UCSD-AML1 (cell line): ENCODE measurements around the gene C2CD4B.

ENCODE experiments used
- DNase-seq: peaks from one replicate; lab custom pipeline; 2025; ENCODE audit not compliant: unreplicated experiment; lab: John Stamatoyannopoulos, UW

The C2CD4B gene

DNA sequence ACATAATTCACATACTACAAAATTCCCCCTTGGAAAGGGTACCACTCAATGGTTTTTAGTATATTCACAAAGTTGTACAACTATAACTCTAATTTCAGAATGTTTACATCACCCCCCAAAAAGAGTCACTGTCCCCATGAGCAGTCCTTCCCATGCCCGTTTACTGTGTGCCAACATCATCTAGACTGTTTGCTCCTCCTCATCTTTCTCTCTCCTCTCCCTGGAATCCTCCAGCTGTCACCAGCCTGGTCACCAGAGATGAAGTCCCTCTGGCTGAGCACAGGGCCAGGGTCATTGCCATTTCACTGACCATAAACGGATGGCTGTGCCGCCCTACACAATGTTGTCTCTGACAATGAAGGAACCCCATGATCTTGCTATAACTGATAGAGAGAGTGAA, 45.2 kb downstream of the C2CD4B start:
- DNase-seq, result no peak

DNA sequence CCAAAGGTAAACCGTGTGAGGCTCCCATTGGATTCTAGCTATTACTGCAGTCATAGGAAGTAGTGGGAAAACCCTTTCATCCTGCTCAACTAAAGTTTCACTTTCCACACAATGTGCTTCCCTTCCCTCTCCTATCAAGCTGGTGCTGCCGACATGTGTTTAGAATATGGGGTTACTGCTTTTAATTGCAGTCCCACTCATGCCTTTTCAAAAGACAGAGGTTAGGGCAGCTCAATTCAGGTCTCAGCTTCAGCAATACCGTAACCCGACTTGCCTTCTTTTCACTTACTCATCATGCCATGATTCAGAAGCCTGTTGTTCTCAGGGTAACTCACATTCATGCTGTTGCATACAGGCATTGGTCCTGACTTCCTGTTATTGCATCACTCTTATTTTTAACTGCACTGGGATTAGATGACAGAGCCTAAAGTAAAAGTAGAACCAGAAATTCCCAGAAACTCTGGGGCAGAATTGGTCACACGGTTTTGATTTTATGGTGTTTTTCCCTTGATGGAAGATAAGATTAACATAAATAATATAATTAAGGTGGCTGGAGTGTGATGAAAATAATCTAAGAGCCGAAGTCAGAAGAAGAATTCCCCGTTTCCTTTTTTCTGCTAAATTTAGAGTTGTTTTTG, 45.7 kb downstream of the C2CD4B start:
- DNase-seq, result no peak

DNA sequence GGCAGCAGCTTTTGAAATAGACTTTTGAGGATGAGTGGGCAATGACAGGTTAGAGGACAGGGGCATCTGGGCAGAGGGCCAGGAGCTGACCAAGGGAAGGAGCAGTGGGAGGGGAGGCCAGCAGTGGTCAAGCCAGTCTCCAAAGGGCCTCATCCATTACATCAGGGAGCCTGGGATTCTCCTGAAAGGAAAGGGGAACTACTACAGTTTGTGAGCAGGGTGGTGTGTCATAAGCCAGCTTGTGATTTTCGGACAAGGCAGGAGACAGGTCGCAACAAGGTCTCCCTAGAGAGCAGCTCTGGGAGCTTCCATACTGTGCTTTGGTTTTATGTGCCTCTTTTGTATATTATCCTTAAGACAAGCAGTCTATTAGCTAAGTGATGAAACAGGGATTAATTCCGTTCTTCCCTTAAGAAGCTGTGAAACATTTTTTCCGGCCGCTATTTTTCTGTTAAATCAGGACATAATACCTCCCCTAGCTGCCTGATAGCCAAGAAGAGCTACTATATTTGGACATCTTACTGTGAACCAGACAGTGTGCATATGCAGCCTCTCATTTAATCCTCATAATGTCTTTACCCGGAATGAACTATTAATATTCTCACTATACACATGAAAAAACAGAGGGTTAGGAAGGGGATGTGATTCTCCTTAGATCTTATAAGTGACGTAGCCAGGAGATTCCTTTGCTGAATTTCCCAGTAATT, 46.4 kb downstream of the C2CD4B start:
- DNase-seq, result no peak

DNA sequence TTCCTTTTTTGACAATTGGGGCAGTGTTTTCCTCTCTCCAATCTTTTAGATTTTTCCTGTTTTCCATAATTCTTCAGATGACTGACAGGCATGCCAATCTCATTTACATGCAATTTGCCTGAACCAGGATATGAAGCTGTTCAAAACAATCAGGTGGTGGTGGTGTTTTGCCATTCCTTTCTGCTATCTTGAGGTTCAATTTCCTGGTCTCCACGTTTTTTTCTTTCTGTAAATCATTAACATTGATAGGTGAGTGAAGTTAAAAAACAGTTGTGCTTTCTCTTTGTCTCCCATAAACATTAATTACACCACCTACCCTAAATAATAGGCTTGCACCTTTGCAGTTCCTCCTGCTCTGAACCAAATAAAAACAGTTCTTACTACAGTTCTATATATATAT, 49.2 kb downstream of the C2CD4B start:
- DNase-seq, result no peak
